Nasal cavity respiratory epithelium epithelial cell of viscerocranial mucosa (primary cell): ENCODE measurements around the gene ST7. TPM values are rescaled to one million over a fixed set of nuclear protein-coding genes. Genes with fewer than 3 reads are reported as not detected.

ENCODE experiments used
- total RNA-seq: library from RNA; depleted of rRNA; stranded (reverse); fragments of >200 nt; gene quantifications from 2 replicates; pipeline ENCODE4 v1.2.3, GENCODE V29; 2014

ST7 gene
- 20.5 and 24.6 TPM in 2 replicates for total RNA-seq

GRCh38 chr7:116953372-116953905, at the start of gene ST7:
Gene ST7, plus strand, starts transcription at chr7:116953501. Its CDS starts 40 bp downstream, at chr7:116953541.

Other genes with a start within 250 kb of the ST7 start
- 86.1 and 187 TPM in 2 replicates for gene CAPZA2, start 90.9 kb upstream of the ST7 start, total RNA-seq